AG08396 (cell line): ENCODE measurements around the gene KIAA1614.
"Not testable (repeated sequence)": the region's sequence is repeated elsewhere in the genome, so short reads cannot be mapped to it uniquely, and the experiment has no call there.

Source experiments
- DNase-seq: peaks from one replicate; pipeline ENCODE4 v3.0.0; 2012; ENCODE audit warnings: low spot score, mixed read lengths

KIAA1614 gene

DNA sequence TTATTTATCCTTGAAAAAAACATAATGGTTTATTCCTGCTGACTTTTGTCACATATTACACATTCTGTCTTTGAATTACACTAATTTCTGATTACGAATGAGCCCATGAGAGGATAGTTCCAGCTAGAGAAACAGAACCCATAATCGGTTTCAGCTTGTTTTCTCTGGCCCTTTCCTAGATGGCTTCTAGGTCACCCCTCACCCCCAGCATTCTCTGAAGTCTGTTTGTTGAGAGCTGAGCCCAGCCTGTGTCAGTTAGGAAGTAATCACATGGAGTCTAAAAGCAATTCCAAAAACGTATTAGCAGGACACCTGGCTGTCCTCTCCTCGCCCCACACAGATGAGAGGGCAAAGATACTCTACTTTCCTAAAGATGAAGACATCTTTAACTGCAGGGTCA lies 48.9 kb downstream of the KIAA1614 start:
- DNase-seq = no peak

DNA sequence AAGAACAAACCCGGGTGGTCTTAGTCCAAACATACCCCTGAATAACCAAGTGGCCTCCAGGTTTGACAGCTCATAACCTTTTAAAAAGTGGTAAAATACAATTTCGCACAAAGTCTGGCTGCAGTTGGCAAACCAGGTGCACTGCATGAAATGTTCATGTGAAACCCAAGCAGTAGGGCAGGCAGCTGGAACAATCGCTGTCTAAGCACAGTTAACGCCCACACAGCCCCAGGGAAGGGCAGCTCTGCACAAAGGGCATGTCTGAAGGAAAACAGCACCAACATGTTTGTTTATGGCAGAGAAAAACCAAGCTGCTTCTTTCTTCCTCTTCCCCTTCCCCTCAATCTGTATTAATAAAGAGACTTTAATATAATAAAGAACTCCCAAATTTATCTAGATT lies 49.5 kb downstream of the KIAA1614 start:
- no peak for DNase-seq

DNA sequence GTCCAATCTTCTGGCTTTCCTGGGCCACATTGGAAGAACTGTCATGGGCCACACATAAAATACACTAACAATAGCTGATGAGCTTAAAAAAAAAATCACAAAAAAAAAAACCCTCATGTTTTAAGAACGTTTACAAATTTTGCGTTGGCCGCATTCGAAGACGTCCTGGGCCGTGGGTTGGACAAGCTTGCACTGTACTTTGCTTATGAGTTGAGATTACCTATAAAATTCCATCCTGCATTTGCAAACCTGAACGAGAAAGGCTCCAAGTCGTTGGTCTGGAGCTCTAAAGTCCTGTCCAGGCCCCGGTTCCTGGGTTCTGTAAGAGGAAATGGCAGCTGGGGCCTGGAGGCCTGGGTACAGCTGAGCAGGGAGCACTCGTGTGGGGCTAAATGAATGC lies 51.4 kb downstream of the KIAA1614 start:
- no peak for DNase-seq

DNA sequence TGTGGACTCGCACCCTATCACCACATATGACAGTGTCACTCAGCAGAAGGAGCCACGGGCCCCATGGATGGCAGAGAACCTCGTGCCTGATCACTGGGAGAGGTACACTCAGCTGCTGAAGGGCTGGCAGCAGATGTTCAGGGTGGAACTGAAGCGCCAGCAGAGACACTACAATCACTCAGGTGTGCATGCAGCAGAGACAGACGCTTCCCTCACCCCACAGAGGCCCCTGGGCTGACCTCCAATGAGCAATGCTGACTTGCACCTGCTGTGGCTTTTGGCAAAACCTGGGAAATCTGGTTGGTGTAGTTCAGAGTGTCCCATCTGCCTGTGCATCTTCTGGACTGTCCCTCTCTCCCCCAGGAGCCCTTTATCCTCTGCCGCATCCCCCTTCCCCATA lies 51.9 kb downstream of the KIAA1614 start:
- DNase-seq = no peak

DNA sequence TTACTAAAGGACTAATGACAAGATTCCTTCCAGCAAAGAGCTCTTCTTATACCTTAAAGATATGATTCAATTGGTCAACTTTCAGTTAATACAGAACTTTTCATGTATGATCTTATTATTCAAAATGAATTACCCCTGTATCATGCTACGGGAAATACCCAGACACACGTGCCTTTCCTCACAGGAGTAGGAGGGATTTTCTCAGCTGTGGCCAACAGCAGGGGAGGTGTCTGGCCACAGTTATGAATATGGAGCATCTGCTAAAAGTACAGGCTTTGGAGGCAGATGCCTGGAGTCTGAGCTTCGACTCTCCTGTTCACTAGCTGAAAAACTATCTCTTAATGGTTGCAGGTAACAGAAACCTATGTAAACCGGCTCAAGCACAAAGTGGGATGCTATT lies 53.6 kb downstream of the KIAA1614 start:
- DNase-seq = no peak

DNA sequence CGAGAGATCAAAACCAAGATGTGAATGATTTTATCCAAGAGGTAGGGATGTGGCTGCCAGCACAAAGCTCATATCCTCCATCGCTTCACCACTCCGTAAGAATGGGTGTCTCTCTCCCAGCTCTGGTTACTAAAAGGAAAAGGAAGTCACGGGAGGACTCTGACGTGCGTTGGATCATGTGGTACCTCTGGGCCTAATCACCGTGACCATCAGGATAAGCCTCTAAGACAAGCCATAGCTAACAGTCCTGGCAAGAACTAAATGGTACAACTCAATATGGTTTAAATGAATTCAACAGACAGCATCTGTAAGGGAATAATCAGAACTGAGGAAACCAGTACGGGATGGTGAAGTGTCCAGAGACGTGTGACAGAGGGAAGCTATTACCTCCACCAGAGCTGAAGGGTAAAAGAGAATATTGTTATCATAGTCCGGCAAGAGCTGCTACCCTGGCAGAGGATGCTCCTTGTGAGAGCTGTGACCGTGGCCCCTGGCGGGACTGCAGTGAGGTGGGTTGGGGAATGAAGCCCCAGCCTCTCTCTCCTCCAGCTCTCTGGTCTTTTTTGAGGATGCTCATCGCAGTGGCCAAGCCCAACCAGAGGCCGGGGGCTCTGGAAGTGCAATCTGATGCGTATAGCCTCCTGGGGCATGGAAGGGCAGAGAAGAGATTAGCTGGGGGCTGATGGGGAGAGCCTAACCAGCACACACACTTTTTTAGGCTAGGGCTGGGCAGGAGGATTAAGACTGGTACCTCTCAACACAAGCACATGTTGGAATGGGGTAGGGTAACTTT lies 54.2 kb downstream of the KIAA1614 start:
- no peak for DNase-seq

DNA sequence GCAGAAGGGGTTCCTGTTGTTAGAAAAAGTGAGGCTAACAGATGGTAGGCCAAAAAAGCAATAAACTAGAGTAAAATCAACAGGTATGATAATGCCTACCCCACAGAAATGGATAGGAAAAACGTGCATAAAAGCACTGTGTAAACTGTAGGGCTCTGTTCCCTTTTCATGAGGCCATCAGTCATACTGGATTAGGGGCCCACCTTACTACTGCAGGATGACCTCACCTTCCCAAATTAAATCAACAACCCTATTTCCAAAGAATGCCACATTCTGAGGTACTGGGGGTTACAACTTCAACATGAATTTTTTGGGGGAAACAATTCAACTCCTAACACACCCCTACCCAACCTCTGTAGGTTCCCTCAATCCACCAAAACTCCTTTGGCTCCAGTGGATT lies 54.9 kb downstream of the KIAA1614 start:
- no peak for DNase-seq

DNA sequence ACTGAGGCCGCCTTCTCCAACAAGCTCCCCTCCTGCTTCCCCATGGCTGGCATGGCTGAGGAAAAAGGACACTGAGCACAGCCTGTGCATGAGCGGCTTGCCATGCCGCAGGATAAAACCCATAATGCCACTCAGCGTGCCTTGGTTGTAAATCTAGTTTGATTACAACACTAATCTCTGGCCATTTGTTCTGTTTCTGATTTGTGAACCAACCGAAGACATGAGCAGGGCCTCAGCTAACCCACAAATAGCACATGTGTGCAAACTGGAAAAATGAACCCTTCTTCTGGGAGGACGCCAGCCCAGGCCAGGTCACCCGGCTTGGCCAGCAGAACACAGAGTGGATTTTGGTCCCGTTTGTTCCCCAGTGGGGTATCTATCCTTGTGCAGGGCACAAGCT lies 56.1 kb downstream of the KIAA1614 start:
- DNase-seq = not testable (repeated sequence)

DNA sequence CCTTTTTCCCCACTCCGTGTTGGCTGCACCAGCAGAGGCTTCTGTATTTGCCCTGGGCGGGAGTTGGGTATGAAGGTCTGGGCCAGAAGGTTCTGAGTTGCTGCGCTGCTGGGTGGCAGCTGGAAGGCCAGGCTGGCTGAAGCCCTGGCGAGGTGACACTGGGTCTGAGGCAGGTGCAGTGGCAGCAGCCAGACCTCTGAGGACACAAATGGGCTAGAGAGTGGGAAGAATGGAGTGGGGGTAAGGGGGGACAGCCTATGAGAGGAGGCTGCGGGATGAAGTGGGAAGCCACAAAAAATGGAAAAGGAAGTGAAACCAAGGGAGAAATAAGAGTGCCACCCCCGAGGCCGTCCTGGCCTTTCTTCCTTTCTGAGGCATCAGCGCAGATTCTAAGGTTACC lies 56.7 kb downstream of the KIAA1614 start:
- DNase-seq = no peak

DNA sequence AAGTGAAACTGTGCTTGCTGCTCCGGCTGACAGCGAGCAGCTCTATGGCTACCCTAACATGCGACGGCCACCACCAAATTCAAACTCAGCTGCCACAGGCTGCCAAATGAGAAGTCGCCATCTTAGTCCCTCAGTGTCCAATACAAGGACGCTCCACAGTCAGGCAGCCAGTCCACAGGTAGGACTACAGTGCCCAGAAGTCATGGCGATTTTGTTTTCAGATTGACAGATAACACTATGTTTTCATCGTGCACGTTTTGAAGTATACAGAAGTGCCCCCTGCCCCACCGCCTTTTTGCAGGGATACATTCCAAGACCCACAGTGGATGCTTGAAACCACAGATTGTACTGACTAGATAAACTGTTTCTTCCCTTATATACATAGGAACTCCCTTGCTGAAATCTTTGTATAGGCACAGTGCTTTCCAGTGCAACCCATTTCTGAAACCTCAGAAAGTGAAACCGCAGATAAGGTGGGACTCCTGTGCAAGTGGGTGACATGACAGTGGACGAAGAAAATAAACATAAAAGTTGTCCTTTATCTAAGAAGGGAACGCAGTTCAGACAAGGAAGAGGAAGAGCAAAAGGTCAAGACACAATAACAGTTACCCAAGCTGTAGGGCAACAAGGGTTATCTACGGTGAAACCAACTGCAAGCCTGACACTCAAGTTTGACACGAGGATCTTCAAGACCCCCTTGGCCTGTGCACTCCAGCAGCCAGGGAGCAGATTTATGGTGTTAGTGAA lies 57.8 kb downstream of the KIAA1614 start:
- DNase-seq = no peak

DNA sequence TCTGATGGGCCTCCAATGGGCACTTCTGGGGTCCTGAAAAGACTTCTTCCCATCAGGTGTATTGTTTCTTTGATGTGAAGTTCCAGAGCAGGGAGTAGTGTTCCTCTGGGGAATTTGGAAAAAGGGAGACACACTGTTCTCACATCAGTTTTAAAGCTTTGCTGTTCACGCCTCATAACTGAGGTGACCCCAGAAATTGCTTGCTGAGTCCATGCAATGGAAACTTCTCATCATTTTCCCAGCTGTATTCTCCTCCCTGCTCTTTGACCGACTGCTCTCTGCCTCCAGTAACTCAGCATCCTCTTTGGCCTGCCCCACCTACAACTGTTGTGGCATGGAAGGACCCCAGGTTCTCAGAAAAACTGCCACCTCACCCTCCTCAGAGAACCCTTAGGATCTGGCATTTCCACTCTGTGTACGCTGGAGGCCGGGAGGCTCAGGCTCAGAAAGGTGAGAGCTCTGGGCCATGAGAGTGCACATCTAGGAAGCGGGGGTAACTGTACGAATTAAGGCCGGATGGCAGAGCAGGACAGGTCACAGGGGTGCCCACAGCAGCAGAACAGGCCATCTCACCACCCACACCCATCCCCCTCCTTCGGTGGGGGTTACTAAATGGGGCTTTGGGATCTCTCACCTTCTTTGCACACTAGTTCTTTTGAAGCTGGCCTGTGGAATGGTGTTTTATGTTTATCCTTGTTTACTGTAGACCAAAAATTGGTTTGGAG lies 58.7 kb downstream of the KIAA1614 start:
- no peak for DNase-seq

DNA sequence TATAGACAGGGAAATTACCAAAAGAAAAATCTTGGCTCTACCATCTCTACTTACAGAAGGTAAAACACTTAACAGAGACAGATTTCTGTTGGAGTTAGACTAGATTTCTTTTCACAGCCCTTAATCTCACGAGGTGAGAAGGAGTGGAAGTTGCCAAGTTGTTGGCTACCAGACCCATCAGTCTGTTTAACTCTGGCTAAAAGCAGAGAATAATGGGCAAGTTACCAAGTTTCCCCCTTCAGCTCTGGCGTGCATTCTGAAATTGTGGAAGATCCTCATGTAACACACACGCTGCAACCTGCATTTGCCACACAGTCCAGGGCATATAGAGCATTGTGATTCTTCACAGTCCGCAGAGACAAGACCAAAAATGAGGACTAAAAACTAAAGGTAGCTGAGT lies 60.7 kb downstream of the KIAA1614 start:
- no peak for DNase-seq

DNA sequence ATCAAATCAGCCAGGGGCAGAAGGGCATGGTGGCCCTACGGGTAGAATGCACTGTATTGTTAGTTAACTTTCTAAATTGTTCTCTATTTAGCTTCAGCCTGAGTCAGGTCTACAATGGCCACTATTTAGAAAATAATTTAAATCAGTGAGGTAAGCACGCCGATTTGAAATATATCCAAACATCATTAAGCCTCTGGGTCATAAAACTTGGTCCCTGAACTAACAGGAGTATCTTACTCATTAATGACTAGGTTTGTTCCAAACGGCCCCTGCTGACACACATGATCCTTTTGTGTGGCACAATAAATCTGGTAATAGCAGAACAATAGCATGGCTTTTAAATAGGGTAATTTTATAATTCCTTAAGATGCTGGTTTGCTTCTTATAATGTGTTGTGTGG lies 61.5 kb downstream of the KIAA1614 start:
- DNase-seq = no peak

DNA sequence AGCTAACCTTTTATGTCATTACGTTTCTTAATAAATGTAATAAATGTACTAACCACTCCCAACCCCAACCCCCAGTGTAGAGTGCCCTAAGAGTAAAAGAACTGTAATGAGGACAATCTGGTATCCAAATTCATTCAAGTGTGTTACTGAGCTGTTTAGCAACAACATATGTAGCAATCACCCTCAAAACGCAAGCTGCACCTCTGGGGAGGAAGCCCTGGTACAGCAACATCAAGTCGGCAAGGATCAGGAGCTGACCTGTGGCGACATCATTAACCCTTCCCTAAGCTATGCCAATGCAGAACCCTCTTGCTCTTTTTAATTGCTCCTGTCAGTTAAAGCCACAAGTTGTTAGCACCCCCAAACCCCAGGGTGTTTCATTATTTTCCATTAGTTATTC lies 62.9 kb downstream of the KIAA1614 start:
- DNase-seq = no peak

DNA sequence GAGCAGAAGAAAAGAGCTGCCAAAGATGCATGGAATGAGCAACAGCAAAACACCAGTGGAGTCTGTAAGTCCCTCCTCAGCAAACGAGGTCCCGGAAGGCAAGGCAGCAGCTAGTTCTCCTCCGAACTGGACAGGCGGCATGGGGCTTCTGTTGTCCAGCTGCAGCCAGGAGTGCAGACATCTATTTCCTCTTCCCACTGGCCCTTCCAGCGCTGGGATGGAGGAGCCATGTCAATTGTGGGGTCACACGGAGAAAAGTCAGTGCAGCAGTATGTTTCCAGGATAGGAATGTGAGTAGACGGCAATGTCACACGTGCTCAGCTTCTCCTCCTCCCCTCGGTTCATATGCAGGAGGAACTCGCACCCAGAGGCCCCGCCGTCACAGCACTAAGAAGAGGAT lies 63.5 kb downstream of the KIAA1614 start:
- DNase-seq = no peak

DNA sequence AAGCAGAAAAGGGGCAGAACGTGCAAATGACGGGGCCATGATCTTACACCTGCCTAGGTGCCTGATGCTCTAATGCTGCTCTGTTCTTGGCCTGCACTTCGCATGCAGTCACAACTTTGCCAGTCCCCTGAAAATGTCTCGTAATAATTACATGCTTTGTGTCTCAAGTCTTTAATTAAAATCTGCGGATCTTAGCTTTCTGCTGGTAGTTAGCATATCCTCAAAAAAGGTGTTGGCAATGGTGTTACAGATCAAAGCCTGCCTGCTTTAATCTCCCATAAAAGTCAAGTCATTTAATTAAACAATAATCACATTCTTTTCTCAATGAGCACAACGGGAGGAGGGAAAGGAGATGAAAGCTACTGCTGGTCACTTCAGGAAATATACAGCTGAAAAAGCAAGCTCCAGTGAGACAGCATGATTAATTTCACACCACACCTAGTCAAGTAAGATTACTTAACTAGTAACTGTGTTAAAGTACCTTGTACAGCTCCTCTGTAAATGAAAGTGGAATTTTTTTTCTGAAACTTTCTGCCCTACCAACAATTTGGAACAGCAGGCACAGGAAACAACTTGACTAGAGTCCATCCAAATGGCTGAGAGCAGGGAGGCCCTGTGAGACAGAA lies 64.1 kb downstream of the KIAA1614 start:
- DNase-seq = no peak

DNA sequence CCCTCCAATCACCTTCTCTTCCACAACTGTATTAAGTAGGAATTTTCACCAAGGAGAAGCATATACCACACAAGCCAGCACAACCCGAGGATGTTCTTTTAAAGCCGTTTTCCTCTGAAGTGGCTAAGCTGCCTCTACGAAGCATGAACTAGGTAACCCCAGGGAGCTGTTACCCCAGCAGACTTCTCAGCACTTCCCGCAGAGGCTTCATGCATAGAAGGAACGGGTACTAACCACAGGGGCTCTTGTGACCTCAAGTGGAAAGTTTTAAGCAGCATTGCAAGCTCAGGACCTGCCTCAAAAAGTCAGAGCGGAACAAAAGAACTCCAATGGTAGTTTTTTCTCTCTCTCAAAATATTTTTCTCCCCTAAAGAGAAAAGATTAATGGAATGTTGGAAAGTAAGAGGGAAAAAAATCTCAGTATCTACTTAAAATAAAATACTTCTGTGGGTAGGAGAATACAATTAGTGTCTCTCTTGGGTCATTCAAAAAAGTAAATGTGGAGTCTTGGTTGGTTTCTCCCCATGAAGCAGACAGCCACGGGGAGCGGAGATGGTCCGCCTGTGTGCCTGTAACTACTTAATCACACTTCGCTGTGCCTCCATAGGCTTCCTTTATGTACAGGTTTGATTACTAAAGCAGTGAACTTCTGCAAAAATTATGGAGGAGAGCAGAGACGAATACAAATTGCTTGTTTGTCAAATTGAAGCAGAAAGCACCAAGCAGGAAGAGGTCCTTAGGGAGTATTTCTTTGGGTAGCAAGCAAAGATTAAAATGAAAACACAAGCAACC lies 69.1 kb downstream of the KIAA1614 start:
- no peak for DNase-seq

DNA sequence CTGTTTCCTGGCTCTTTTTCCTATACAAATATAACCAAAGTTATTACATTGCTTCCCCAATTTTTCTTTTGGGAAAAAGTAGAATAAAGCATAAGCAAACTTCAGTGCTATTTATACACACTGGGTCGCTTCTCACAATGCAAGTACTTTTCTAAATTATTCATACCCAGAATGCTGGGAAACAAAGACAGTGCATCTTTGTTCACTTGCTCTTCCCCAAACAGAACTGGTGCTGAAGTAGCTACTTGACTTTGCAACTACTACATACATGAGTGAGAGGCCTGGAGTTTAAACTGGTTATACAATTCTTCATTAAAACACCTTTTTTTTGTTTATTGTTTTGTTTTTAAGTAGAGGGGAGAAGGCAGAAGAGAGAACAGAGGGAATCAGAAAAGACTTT lies 69.7 kb downstream of the KIAA1614 start:
- DNase-seq = no peak

DNA sequence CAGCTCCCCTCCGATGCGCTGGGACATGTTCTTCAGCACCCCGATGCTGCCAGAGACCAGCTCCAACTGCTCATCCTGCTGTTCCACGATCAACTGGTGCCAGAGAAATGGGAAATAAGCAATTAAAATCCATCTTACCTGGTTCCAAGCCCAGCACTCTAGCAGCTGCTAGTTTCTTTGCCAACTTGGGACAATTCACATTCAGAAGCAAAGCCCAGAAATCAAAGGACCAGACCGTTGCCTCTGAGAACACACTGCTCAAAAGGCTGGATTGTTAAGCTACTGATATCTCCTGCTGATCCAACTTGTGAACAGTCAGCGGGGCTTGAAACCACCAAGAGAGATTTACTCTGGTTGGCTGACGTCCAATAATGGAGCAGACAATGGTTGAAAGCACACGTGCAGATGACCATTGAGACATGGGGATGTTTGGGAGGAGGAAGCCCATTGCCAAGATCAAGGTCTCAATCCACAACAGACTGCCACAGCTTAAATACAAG lies 75.6 kb downstream of the KIAA1614 start:
- DNase-seq = no peak

DNA sequence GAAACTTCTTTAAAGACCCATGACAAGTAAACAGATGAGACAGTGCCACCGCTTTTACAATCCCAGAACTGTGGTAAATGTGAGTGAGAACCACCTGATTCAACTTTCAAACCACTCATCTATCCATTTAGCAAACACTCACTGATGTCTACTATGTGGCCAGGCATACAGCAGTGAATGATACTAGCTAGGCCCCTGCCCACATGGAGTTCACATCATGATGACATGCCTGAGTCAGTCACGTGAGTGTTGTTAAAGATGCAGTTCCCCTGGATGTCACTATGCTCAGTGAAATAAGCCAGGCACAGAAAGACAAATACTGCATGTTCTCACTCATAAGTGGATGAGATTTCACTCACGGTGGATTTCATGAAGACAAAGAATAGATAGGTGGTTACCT lies 81.6 kb downstream of the KIAA1614 start:
- no peak for DNase-seq

DNA sequence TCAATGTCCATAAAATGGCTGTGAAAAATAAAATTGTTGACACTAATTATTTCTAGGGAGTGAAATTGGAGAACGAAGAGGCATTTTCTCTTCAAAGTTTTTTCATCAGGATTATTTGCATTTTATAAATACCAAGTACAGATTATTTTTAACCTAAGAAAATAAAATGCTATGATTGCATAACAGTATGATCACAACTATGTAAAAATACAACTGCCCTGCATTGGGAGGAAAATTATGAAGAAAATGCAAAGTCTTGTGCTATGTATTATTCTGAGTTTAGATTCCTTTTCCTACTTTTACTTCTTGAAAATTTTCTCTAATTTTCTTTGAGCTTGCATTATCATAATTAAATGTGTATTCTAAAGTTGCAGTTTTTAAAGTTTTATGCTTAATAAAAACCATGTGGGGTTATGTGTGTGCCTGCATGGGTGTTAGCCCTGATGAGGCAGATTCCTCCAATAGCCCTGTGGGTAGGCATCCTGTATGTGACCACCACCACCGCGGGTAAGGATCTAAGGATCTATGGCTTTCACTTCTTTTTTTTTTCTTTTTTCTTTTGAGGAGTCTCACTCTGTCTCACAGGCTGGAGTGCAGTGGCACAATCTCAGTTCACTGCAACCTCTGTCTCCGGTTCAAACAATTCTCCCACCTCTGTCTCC lies 85.3 kb downstream of the KIAA1614 start:
- DNase-seq = no peak
